ENCODE data around the gene COMMD1.
"Not testable (repeated sequence)": the region's sequence is repeated elsewhere in the genome, so short reads cannot be mapped to it uniquely, and the experiment has no call there.

COMMD1 gene

DNA sequence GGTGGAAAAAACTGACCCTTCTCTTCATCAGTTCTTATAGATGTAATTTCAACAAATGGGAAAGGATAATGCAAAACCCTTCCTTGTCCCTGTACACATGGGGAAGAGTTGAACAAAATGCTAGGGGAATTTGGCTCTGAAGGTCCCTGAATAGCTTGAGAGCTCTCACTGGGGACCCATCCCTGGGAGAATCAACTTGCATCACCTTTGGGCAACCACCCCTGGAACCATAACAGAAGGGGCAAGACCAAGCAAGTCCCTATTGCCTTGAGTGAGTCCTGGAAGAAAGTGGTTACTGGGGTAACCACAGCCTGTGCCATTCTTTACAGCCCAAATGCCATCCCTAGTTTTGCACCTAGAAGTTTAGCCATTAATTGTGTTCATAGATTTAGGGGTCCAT, 238.2 kb downstream of the COMMD1 start:
- H3K9me3 ChIP-seq = no peaks in the 10 kb centered on the region
- H3K4me1 ChIP-seq = no peaks in the 10 kb centered on the region
- no peaks in the 10 kb centered on the region for H3K27me3 ChIP-seq (ENCODE audit: low read depth)
- in situ Hi-C loops (cut with MboI; ENCODE audit: low sequenced_read_pairs) = no loop called here
- H3K4me3 ChIP-seq = no peak overlapping the region
- no peaks in the 10 kb centered on the region for H3K36me3 ChIP-seq (replicated peaks)
- DNase-seq (ENCODE audit: low spot score in 2 of 2) = no peak

DNA sequence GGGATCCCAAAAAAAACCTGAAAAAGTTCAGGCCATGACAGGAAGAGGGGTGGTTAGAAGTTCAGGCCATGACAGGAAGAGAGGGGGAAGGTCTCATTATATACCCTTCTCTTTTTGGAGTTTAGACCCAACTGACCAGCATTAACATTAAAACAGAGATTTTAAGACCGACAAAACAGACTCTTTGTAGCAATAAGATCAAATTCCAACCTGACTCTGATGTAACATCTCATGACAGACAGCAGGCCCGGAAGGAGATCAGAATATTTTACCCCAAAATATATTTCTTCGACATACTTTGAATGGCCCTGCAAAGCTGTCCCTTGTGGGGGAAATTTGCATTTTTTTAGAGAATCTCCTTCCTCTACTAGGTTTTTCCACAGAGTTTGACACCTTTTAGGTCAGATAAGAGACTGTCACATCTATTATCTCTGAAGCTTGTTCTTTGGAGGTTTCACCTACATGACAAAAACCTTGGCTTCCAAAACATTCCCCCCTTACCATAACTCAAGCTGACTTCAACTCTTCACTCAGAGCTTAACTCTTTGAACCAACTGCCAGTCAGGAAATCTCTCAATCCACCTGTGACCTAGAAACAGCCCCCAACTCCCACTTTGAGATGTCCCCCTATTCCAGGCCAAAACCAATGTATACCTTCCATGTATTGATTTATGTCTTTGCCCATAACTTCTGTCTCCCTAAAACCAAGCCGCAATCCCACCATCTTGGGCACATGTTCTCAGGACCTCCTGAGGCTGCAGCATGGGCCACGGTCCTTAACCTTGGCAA, 239.4 kb downstream of the COMMD1 start:
- no peak for DNase-seq (ENCODE audit: low spot score in 2 of 2)
- H3K36me3 ChIP-seq (replicated peaks) = no peaks in the 10 kb centered on the region
- H3K9me3 ChIP-seq = no peaks in the 10 kb centered on the region
- no peak overlapping the region for H3K4me3 ChIP-seq
- H3K4me1 ChIP-seq = no peaks in the 10 kb centered on the region
- in situ Hi-C loops (cut with MboI; ENCODE audit: low sequenced_read_pairs) = no loop called here
- H3K27me3 ChIP-seq (ENCODE audit: low read depth) = no peaks in the 10 kb centered on the region

DNA sequence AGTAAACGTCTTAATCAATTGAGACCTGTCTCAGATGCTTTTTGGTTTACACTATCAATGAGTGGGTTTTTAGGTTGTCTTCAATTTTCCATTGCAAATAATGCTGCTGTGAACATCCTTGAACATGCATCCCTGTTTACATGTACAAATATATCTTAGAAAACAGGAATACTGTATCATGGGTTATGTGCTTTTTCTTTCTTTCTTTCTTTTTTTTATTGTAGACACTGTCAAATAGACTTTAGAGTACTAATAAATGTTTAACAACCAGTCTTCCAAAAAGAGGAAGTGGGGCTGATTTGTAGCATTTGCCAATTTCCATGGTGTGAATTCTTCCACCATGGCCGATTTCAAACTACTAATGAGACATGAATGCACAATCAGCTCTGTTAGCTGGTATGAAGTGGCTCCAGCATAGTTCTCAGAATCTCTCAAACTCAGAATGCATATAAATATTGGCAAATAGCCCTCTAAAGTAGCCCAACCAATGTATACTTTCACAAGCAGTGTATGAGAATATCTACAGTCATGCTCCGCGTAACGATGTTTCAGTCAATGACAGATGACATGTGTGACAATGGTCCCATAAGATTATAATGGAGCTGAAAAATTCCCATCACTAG, 240.1 kb downstream of the COMMD1 start:
- Histone ChIP-seq H3K27me3 (ENCODE audit: low read depth) (no peaks in the 10 kb centered on the region), H3K4me3 (no peak overlapping the region), H3K36me3 (replicated peaks) (no peaks in the 10 kb centered on the region), H3K9me3 (no peaks in the 10 kb centered on the region), H3K4me1 (no peaks in the 10 kb centered on the region)
- in situ Hi-C loops (cut with MboI; ENCODE audit: low sequenced_read_pairs) = no loop called here
- no peak for DNase-seq (ENCODE audit: low spot score in 2 of 2)

DNA sequence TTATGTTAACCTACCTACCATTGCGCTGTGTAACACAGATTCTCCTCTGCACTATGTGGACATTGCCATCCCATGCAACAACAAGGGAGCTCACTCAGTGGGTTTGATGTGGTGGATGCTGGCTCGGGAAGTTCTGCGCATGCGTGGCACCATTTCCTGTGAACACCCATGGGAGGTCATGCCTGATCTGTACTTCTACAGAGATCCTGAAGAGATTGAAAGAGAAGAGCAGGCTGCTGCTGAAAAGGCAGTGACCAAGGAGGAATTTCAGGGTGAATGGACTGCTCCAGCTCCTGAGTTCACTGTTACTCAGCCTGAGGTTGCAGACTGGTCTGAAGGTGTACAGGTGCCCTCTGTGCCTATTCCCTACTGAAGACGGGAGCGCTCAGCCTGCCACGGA, 241.3 kb downstream of the COMMD1 start:
- H3K27me3 ChIP-seq (ENCODE audit: low read depth); H3K4me3 ChIP-seq; in situ Hi-C loops (cut with MboI; ENCODE audit: low sequenced_read_pairs); H3K9me3 ChIP-seq; DNase-seq (ENCODE audit: low spot score in 2 of 2); H3K4me1 ChIP-seq; H3K36me3 ChIP-seq (replicated peaks): not testable (repeated sequence)

DNA sequence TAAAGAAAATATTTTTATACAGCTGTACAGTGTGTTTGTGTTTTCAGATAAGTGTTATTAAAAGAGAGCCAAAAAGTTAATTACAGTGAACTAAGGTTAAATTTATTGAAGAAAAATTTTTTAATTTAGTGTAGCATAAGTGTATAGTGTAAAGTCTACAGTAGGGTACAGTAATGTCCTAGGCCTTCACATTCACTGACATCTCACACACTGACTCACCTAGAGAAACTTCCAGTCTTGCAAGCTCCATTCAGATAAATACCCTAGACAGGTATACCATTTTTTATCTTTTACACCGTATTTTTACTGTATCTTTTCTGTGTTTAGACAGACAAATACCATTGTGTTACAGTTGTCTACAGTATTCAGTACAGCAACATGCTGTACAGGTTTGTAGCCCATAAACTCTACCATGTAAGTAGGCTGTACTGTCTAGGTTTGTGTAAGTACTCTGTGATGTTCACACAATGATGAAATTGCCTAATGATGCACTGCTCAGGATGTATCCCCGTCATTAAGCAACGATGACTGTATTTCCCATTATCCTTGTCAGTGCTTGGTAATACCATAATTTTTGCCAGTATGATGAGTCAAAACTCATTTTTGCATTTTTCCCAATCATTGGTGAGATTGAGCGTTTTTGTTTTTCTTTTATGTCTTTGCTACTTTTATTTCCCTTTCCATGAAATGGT, 242.3 kb downstream of the COMMD1 start:
- in situ Hi-C loops (cut with MboI; ENCODE audit: low sequenced_read_pairs) = no loop called here
- DNase-seq (ENCODE audit: low spot score in 2 of 2) = no peak
- Histone ChIP-seq H3K36me3 (replicated peaks) (no peaks in the 10 kb centered on the region), H3K4me1 (no peaks in the 10 kb centered on the region), H3K4me3 (no peak overlapping the region), H3K9me3 (no peaks in the 10 kb centered on the region), H3K27me3 (ENCODE audit: low read depth) (no peaks in the 10 kb centered on the region)

DNA sequence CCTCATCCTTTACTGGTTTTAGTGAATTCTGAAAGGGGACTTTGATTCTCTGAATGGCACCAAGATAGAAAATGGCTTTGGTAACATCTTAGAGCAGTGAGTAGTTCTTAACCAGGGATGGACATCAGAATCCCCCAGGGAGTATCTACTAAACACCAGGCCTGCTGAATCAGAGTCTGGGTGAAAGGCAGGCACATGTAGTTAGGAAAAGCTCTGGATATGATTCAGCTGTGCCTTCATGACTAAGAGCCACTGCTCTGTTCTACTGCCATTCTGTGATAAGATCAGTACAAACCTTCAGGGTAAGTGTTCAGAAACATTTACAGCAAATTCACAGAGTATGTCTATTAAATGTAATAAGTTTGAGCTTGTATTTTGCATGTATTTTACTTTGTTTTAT, 244.2 kb downstream of the COMMD1 start:
- no peaks in the 10 kb centered on the region for H3K36me3 ChIP-seq (replicated peaks)
- no peaks in the 10 kb centered on the region for H3K9me3 ChIP-seq
- DNase-seq (ENCODE audit: low spot score in 2 of 2) = no peak
- in situ Hi-C loops (cut with MboI; ENCODE audit: low sequenced_read_pairs) = no loop called here
- H3K4me3 ChIP-seq = no peak overlapping the region
- H3K4me1 ChIP-seq = no peaks in the 10 kb centered on the region
- no peaks in the 10 kb centered on the region for H3K27me3 ChIP-seq (ENCODE audit: low read depth)

DNA sequence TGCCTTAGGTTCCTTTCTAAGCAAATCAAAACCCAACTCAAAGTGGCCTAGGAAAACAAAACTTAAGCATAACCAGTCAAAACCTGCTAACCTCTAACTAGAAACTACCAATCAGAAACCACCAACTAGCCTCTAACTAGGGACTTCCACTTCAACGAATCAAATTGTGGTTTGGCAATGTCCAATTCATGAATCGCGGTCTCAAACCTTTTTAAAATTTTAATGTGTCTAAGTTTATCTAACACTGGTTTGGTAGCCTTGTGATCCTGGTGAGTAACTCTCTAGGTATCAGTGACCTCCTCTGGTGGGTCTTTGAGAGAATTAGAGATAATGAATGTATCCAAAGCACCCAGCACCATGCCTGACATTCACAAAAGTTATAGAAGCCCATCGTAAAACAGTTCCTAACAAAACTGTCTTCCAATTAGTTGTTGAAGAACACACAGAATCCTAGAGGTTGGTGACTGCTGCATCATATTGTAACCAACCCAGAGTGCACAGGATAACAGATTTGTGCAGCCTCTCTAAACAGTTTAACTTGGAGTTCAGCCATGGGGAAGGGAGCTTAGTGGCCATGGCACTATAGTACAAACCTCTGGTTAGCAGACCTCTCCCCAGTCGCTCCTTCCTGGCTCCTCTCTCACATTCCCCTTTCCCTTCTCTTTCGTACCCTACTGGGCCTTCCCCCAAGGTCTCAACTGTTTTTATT, 245.3 kb downstream of the COMMD1 start:
- DNase-seq (ENCODE audit: low spot score in 2 of 2) = no peak
- in situ Hi-C loops (cut with MboI; ENCODE audit: low sequenced_read_pairs) = no loop called here
- Histone ChIP-seq H3K4me1 (no peaks in the 10 kb centered on the region), H3K36me3 (replicated peaks) (no peaks in the 10 kb centered on the region), H3K27me3 (ENCODE audit: low read depth) (no peaks in the 10 kb centered on the region), H3K4me3 (no peak overlapping the region), H3K9me3 (peaks cover 3% of the 10 kb centered on the region; the same call in 1 of the 2 replicates)

DNA sequence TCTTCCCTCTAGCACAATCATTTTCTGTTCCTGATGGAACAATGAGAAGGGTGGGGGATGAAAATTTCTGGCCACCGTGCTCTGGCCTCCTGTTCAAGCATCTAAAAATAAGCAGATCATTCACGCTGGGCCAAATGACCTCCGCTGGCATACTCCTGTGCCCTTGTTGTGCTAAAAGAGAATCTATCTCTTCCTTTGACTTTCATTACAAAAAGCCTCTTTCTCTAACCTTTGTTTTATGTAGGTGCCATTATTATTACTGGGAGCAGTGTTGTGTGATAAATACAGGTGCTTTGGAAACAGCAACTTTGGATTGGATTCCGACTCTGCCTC, 245.8 kb downstream of the COMMD1 start:
- H3K4me1 ChIP-seq = no peaks in the 10 kb centered on the region
- H3K9me3 ChIP-seq = peaks cover 3% of the 10 kb centered on the region; the same call in 1 of the 2 replicates
- H3K36me3 ChIP-seq (replicated peaks) = no peaks in the 10 kb centered on the region
- H3K27me3 ChIP-seq (ENCODE audit: low read depth) = no peaks in the 10 kb centered on the region
- H3K4me3 ChIP-seq = no peak overlapping the region
- no peak for DNase-seq (ENCODE audit: low spot score in 2 of 2)
- in situ Hi-C loops (cut with MboI; ENCODE audit: low sequenced_read_pairs) = no loop called here

DNA sequence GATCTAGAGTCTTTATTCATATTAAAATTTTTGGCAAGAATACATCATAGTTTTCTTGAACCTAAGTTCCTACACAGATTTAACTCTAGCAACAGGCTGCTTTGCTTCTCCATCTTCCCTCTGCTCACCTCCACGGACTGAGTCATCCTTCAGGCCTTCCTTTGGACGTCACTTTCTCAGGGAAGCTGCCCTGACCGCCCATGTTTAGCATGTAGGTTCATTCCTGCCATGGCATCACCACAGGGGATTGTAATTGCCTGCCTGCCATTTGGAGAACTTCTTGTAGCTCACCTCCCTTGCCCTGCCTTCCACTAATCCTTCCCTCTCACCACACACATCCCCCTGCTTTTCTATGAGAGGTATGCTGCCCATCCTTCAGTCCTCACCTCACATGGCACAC, 246.5 kb downstream of the COMMD1 start:
- no peaks in the 10 kb centered on the region for H3K4me1 ChIP-seq
- no peaks in the 10 kb centered on the region for H3K36me3 ChIP-seq (replicated peaks)
- in situ Hi-C loops (cut with MboI; ENCODE audit: low sequenced_read_pairs) = no loop called here
- no peak overlapping the region for H3K4me3 ChIP-seq
- DNase-seq (ENCODE audit: low spot score in 2 of 2) = no peak
- H3K27me3 ChIP-seq (ENCODE audit: low read depth) = no peaks in the 10 kb centered on the region
- H3K9me3 ChIP-seq = peaks cover 3% of the 10 kb centered on the region; the same call in 1 of the 2 replicates

DNA sequence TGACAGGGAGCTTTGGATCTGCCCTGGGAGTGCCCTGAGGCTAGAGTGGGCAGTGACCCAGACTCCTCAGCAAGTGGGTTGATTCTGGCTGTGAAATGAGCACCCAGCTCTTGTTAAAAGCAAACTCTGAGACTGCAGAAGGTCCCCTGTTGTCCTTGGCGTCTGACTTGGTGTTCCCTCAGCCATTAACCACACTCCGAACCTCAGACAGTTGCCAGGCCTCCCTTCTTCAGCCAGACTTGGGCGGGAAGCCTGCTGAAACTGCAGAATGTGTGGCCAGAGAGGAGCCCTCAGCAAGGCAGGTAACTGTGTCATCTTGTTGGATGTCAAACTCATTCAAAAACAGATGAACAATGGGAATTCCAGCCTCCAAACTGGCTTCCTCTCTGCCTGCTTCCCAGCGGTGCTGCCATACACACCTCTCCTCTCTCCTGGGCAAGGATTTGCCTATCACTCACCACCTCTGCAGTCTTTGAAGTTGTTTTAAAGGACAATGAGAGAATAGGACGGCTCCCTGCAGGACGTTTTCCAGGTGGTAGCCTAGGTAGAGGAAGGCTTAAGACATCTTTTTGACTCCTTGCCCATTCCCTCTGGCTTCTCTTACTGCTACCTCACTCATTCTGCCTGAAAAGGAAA, 251.5 kb downstream of the COMMD1 start:
- H3K27me3 ChIP-seq (ENCODE audit: low read depth) = no peaks in the 10 kb centered on the region
- no peak overlapping the region for H3K4me3 ChIP-seq
- H3K36me3 ChIP-seq (replicated peaks) = no peaks in the 10 kb centered on the region
- no peak for DNase-seq (ENCODE audit: low spot score in 2 of 2)
- no peaks in the 10 kb centered on the region for H3K4me1 ChIP-seq
- peaks cover 3% of the 10 kb centered on the region; the same call in 1 of the 2 replicates for H3K9me3 ChIP-seq
- in situ Hi-C loops (cut with MboI; ENCODE audit: low sequenced_read_pairs) = no loop called here

DNA sequence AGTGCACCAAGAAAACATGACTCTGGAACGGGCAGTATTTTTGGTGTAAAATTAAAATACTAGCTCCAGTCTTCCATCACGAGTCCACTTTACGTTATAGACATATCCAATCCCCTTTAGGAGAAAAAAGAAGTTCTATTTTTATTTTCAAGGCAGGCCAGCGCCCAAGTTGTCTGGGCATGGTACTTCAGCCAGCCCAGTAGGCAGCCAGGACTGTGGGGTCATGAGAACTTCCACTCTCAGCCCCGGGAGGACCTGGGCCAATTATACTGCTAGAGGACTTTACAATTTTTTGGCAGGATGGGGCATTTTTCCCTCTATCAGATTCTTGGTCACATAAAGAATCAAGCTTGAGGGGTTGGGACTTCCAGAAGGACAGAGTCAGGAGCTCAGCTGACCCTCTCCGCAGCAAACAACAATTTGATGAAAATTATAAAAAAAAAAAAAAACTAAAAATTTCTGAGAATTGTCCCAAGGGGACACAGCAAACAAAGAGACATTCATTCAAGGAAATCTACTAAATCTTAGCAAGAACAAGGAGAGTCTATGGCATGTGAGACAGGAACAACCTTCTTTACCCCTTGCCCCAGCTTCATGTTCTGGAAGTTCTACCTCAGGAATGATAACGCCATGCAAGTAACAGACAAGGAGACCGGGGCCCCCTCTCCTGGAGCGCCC, 253.1 kb downstream of the COMMD1 start:
- in situ Hi-C loops (cut with MboI; ENCODE audit: low sequenced_read_pairs) = no loop called here
- H3K4me1 ChIP-seq = peaks cover 7% of the 10 kb centered on the region
- DNase-seq (ENCODE audit: low spot score in 2 of 2) = no peak

DNA sequence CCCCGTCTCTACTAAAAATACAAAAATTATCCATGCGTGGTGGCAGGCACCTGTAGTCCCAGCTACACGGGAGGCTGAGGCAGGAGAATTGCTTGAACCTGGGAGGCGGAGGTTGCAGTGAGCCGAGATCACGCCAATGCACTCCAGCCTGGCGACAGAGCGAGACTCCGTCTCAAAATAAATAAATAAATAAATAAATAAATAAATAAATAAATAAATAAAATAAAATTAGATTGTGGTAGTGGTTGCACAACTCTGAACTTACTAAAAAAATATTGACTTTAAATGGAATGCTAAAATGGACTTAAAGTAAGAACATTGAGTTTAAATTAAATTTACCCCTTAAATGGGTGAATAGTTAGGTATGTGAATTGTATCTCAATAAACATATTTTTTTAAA, 255.2 kb downstream of the COMMD1 start:
- H3K4me1 ChIP-seq; H3K9me3 ChIP-seq; H3K4me3 ChIP-seq; DNase-seq (ENCODE audit: low spot score in 2 of 2); in situ Hi-C loops (cut with MboI; ENCODE audit: low sequenced_read_pairs); H3K27me3 ChIP-seq (ENCODE audit: low read depth); H3K36me3 ChIP-seq (replicated peaks): not testable (repeated sequence)

More for the DNA sequence above, 253.1 kb downstream of the COMMD1 start:
- H3K4me3 ChIP-seq = no peak overlapping the region
- no peaks in the 10 kb centered on the region for H3K36me3 ChIP-seq (replicated peaks)
- peaks cover 3% of the 10 kb centered on the region; the same call in 1 of the 2 replicates for H3K9me3 ChIP-seq
- no peaks in the 10 kb centered on the region for H3K27me3 ChIP-seq (ENCODE audit: low read depth)
